T-helper 2 cell (primary cell): Measurements from ENCODE around the gene FARSA.
"Not testable (repeated sequence)": the region's sequence is repeated elsewhere in the genome, so short reads cannot be mapped to it uniquely, and the experiment has no call there.

Experiments
- DNase-seq, 5 experiments: peaks; one replicate each; pipeline versions ENCODE4 v3.0.0 to v3.0.0-alpha.2; 2012 to 2022

FARSA gene

DNA sequence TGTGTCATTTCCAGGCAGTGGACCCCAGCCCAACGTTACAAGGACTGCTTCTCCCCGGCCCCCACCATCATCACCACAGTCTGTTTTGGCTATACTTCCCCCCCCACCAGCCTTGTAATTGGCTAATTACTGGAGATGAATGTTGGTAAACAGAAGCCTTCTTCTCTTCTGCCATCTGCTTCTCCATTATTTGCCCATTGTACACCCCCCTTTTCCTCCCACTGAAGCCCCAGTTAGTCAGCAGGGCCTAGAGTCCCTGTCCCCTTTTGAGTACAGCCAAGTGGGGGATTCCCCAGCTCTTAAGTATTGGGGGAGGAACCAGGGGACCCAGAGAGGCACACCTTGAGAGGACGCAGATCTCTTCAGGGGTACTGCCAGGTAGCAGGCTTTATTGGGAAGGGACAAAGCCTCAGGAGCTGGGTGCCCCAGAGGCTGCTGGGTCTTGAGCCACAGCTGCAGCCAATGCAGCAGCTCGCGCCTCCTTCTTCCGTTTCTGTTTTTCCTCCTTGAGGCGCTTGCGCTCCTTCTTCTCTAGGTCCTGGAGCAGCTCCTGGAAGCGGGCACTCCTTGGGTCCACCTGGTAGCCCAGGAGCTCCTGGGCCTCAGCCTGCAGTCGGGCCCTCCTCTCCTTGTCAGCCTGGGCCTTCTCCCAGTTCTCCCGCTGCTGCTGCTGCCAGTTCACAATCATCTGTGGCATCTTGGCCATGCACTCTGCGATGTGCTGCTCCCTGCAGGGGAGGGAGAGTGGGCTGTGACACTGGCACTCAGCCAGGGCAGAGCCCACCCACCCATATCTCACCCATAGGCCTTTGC lies 20.5 kb upstream of the FARSA start:
- no peak for DNase-seq

DNA sequence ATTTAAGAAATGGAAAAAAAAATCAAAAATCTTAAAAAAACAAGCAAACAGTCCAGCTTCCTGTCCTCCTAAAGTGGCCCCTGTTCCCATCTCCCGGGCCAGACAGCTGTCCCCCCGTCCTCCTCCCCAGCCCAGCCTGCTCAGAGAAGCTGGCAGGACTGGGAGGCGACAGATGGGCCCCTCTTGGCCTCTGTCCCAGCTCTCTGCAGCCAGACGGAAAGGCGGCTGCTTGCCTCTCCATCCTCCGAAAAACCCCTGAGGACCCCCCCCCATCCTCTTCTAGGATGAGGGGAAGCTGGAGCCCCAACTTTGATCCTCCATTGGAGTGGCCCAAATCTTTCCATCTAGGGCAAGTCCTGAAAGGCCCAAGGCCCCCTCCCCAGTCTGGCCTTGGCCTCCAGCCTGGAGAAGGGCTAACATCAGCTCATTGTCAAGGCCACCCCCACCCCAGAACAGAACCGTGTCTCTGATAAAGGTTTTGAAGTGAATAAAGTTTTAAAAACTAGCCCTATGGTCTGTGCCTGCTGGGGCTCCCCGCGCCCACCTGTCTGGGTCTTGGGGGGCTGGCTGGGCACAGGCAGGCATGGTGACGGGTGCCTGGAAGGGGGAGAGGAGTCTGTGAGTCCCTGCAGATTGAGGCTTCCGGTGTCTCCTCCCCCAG lies 19.8 kb upstream of the FARSA start:
- no peak for DNase-seq

GRCh38 chr19:12952488-12953137 lies 19.1 kb upstream of the FARSA start:
- no peak for DNase-seq

DNA sequence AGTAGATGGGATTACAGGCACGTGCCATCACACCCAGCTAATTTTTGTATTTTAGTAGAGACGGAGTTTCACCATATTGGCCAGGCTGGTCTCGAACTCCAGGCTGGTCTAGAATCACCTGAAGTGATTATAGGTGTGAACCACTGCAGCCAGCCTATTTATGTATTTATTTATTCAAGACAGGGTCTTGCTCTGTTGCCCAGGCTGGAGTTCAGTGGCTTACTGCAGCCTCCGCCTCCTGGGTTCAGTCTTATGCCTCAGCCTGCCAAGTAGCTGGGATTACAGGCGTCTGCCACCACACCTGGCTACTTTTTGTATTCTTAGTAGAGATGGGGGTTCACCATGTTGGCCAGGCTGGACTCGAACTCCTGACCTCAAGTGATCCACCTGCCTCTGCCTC lies 18.5 kb upstream of the FARSA start:
- DNase-seq, result not testable (repeated sequence)

GRCh38 chr19:12949363-12950283 lies 16.1 kb upstream of the FARSA start:
- DNase-seq, result no peak

DNA sequence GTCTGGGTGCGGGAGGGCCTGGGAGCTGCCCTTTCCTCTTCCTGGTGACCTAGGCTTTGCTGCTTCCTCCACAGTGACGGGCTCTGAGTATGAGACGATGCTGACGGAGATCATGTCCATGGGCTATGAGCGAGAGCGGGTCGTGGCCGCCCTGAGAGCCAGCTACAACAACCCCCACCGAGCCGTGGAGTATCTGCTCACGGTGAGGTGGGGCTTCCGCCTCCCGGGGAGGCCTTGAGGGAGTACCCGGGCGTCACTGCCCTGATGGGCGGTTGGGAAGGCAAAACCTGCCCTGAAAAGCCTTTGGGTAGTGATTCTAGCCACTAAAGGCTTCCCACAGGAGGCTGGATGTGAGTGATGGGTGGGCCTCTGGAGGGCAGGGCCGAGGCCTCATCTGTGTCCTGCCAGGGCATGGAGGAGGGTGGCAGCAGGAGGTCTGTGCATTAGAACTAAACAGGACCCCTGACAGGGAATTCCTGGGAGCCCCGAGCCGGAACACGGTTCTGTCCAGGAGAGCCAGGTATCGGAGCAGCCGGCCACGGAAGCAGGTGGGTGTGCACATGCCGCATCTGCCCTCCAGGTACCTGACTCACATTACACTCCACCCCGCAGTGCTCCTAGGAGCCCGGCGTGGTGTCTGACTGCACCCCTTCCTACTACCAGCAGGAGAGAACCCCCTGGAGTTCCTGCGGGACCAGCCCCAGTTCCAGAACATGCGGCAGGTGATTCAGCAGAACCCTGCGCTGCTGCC lies 15.3 kb upstream of the FARSA start:
- DNase-seq, result no peak

DNA sequence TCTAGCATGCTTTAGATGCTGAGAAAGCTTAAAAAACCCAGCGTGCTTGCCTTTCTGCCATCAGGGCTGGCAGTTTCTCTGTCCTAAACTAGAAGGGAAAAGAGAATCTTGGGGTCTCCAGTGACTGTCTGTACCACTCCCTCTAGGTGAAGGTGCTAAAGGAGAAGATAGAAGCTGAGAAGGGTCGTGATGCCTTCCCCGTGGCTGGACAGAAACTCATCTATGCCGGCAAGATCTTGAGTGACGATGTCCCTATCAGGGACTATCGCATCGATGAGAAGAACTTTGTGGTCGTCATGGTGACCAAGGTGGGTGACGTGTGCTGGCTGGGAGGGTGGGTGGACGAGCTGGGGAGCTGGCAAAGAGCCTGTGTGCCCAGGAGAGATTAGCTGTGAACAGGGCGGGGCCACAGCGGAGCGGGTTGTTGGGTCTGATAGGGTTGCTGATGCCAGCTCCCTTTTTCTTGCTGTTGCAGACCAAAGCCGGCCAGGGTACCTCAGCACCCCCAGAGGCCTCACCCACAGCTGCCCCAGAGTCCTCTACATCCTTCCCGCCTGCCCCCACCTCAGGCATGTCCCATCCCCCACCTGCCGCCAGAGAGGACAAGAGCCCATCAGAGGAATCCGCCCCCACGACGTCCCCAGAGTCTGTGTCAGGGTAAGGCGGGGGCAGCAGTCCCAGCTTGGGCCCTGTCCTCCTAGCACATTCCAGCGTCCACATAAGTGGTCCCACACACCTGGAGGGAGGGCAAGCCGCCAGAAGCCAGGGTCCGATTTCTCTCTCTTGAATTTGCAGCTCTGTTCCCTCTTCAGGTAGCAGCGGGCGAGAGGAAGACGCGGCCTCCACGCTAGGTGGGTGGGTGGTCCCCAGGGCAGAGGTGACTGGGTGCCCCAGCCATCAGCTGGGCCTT lies 14.4 kb upstream of the FARSA start:
- no peak for DNase-seq

DNA sequence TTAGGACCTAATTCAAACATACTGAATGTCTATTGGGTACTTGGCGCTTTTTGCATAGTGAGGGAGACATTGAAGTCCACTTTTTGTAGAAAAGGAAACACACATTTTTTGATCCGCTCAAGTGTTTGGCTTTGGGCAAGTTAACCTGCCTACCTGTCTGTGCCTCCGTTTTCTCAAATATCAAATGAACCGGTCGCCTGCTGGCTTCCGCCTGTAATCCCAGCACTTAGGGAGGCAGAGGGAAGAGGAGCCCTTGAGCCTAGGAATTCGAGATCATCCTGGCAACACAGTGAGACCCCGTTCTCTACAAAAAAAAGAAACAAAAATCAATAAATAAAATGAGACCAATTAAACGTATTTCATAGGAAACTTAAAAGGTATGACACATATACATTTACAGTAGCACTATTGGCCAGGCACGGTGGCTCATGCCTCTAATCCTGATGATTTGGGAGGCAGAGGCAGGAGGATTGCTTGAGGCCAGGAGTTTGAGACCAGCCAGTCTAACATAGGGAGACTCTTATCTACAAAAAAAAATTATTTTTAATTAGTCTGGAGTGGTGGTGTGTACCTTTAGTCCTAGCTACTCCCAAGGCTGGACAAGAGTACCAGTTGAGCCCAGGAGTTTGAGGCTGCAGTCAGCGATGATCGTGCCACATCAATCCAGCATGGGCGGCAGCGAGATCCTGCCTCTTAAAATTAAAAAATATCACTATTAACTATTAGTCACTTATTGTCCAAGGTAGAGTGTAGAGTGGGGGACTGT lies 13.4 kb upstream of the FARSA start:
- no peak for DNase-seq

DNA sequence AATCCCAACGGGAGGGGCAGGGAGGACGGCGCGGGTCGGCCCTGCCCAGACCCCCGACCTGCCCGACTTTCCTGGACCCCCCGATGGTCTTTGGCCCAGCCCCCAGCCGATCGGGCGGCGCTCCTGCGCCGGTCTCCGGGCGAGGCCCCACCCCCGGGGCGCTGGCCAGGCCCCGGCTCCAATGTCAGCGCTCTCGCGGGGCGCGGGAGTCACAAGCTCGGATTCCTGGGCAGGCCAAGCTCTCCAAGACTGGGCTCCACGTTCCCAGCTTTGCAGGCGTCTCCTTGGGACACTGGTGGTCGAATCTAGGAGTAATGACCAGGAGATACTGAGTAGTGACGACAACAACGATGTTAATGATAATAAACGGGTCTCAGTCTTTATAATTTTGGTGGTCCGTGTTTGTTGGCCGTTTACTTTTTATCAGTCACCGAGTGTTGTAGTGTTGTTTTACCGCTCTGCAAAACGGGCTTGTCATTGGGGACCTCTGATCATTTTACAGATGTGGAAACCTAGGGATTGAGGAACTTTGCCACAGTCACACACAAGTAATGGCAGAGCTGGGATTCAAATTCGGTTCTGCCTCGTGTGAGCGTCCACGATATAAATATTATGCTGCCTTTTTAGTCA lies 12.7 kb upstream of the FARSA start:
- peak in 3 of 5 experiments; percentile 37 to 71 (median 46) for DNase-seq

GRCh38 chr19:12945479-12946091 lies 12.1 kb upstream of the FARSA start, which contains the start of gene RAD23A:
Gene RAD23A (plus strand): TSS chr19:12945862. CDS start chr19:12945949, 87 bp downstream.
- DNase-seq, result peak; percentile 96 to 99 (median 98)

DNA sequence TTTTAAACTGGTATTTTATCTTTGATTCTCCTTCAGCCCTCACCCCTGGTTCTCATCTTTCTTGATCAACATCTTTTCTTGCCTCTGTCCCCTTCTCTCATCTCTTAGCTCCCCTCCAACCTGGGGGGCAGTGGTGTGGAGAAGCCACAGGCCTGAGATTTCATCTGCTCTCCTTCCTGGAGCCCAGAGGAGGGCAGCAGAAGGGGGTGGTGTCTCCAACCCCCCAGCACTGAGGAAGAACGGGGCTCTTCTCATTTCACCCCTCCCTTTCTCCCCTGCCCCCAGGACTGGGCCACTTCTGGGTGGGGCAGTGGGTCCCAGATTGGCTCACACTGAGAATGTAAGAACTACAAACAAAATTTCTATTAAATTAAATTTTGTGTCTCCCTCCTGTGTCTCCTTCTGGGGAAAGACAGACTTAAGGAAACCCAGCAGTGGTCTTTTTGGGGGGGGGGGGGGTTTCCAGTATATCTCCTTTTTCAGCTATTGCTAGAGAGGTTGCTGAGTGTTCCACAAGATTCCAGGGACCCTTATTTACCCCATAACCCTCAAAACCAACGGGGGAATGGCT lies 10.7 kb upstream of the FARSA start:
- no peak for DNase-seq

DNA sequence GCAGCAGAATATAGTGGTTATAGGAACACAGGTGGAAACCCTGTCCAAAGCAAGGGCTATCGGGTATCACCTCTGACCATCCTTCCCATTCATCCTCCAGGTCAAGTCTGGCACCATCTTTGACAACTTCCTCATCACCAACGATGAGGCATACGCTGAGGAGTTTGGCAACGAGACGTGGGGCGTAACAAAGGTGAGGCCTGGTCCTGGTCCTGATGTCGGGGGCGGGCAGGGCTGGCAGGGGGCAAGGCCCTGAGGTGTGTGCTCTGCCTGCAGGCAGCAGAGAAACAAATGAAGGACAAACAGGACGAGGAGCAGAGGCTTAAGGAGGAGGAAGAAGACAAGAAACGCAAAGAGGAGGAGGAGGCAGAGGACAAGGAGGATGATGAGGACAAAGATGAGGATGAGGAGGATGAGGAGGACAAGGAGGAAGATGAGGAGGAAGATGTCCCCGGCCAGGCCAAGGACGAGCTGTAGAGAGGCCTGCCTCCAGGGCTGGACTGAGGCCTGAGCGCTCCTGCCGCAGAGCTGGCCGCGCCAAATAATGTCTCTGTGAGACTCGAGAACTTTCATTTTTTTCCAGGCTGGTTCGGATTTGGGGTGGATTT lies 10.0 kb upstream of the FARSA start:
- DNase-seq, result no peak

- peak in 1 of 5 experiments; percentile 26 for DNase-seq
Measured at GRCh38 chr19:12940897-12941296, 7.4 kb upstream of the FARSA start.

- peak in 1 of 5 experiments; percentile 27 for DNase-seq
Measured at GRCh38 chr19:12939975-12940423, 6.5 kb upstream of the FARSA start.

GRCh38 chr19:12938779-12939601 lies 5.5 kb upstream of the FARSA start:
- DNase-seq, result peak in 3 of 5 experiments; percentile 20 to 63 (median 20)

DNA sequence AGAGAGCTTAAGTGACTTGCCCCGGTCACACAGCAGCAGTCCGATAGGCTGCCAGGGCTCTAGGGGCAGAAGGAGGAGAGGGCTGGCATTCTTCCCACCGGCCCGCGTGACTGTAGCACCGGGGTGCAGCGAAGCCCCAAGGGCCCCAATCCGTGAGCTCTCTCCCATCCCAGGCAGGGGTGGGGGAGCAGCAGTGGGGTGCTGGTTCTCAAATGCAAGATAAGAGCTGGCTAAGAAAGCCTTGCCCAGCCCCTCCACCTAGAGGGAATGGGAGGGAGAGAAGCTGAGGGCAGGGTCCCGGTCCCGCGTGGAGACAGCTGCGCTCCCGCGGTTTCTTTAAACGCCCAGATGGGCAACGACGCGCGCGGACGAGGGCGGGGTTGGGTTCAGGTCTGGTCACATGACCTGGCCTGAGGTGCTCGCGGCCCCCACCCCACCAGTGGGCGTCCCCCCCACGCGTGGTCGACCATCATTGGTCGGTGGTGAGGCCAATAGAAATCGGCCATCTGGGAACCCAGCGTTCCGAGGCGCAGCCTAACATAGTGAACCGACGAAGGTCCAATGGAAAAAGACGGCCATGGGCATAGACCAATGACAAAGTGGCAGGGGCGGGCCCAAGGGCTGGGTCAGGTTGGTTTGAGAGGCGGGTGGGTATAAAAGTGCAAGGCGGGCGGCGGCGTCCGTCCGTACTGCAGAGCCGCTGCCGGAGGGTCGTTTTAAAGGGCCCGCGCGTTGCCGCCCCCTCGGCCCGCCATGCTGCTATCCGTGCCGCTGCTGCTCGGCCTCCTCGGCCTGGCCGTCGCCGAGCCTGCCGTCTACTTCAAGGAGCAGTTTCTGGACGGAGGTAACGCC lies 4.6 kb upstream of the FARSA start, which contains the start of gene CALR:
TSS of gene CALR (plus strand) at position 683 of the 852 bp plus-strand sequence. CDS start at position 754, 71 bp downstream.
- peak; percentile 90 to 100 (median 99) for DNase-seq
